ENCODE results near the gene SEMA3G. TPM values are rescaled to one million over a fixed set of nuclear protein-coding genes. Genes with fewer than 3 reads are reported as not detected.
A peak's percentile ranks its signal among the peaks of the same experiment; 100 is the strongest.

Gene SEMA3G
- total and polyA plus RNA-seq, 5 donors, result 4.7 to 13.1 (median 8.8) TPM

DNA sequence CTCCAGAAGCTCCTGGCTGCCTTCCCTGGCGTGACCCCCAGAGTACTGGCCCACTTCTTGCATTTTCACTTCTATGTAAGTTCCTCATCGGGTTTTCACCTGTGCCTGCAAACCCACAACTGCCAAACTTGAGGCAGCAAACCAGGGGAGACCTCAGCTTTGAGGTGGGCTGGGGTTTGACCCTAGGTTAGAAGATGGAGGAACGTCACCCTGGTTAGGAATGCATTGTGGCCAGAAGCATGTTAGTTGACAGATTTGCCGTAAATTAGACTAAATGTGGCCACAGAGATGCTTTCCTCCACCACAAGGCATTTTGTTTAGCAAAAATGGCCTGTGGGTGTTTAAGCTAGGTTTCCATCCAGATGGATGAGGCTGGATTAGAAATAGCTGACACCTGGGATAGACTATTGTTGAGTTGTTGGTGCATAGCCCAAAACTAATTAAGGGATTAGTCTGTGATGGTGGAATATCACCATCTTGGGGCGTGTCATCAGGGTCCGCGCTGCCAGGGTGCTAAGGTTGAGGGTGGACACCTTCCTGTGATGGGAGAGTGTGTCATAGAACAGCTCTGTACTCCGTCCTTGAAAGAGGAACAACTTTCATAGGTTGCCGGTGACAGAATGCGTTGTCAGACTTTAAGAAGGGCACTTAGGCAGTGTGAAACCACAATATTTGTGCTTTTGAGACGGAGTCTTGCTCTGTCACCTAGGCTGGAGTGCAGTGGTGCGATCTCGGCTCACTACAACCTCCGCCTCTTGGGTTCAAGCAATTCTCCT lies 14.1 kb upstream of the SEMA3G start:
- 93% methylated on average over 14 of the region's 14 CpGs for WGBS
- ATAC-seq (no peak), DNase-seq (peak in 1 of 3 donors; percentile 19)
- Histone ChIP-seq H3K27ac (ENCODE audit: low read length) (no peak overlapping the region), H3K9me3 (ENCODE audit: control insufficient read depth, low read length) (no peaks in the 10 kb centered on the region), H3K27me3 (ENCODE audit: control insufficient read depth, insufficient read depth) (no peaks in the 10 kb centered on the region), H3K4me3 (ENCODE audit: low read length) (no peak overlapping the region), H3K4me1 (ENCODE audit: control insufficient read depth, insufficient read depth, low read length) (peaks cover 9% of the 10 kb centered on the region)
- intact Hi-C loops (cut with DNase I), result no loop called here

DNA sequence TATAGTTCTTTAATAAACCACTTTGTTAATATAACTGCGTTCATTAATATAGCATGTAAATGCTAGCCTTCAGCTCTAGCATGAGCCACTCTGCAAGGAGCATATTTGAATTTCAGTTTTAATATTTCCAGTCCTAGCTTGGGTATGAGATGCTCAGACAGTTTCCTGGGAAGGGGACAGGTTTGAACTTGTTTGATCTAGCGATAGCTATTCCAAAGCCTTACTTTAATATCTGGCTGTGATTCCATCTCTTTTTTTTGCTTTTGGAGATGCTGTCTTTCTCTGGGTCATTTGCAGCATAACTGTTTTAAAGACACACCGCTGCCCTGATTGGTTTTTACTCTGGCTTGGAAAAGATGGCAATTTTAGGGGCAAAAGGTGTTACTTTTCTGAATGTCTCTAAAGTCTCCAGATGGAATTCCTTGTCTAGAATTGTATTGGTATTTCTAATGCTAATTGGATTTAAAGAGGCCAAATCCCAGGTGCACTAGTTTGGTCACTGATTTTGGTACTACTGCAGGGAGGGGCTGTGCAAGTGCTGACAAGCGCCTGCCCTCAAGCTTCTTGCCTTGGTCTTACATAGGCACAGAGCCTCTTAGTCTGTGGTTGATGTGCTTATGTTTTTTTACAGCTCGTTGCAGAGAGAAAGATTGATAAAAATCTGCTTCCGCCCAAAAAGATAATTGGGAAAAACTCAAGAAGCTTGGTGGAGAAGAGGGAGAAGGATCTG lies 13.3 kb upstream of the SEMA3G start:
- Histone ChIP-seq H3K27ac (ENCODE audit: low read length) (no peak overlapping the region), H3K4me1 (ENCODE audit: control insufficient read depth, insufficient read depth, low read length) (peaks cover 9% of the 10 kb centered on the region), H3K4me3 (ENCODE audit: low read length) (no peak overlapping the region), H3K27me3 (ENCODE audit: control insufficient read depth, insufficient read depth) (no peaks in the 10 kb centered on the region), H3K9me3 (ENCODE audit: control insufficient read depth, low read length) (no peaks in the 10 kb centered on the region)
- DNase-seq (no peak), ATAC-seq (no peak)
- intact Hi-C loops (cut with DNase I), result no loop called here
- 75% methylated on average over 6 of the region's 6 CpGs for WGBS

DNA sequence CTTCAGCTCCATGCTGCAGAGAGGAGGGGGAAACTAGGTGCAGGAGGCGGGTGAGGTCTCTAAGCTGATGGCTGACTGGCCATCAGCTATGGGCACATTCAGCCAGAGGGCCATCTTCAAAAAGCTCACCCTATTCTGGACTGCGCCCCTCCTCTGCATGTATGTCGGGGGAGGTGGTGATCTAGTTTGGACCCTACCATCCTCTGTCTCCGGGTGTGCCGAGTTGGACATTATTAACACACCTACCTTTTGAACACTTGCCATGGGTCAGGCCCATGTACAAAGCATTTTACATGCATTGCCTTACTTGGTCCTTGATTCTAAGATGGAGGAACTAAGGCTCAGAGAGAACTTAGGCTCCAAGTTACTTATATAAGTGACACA lies 11.9 kb upstream of the SEMA3G start:
- H3K4me1 ChIP-seq (ENCODE audit: control insufficient read depth, insufficient read depth, low read length), result peaks cover 9% of the 10 kb centered on the region
- WGBS, result 69% methylated on average over 5 of the region's 5 CpGs
- DNase-seq, result no peak
- intact Hi-C loops (cut with DNase I), result no loop called here
- no peak overlapping the region for H3K4me3 ChIP-seq (ENCODE audit: low read length)
- no peaks in the 10 kb centered on the region for H3K27me3 ChIP-seq (ENCODE audit: control insufficient read depth, insufficient read depth)
- H3K27ac ChIP-seq (ENCODE audit: low read length), result no peak overlapping the region
- no peak for ATAC-seq
- H3K9me3 ChIP-seq (ENCODE audit: control insufficient read depth, low read length), result no peaks in the 10 kb centered on the region

DNA sequence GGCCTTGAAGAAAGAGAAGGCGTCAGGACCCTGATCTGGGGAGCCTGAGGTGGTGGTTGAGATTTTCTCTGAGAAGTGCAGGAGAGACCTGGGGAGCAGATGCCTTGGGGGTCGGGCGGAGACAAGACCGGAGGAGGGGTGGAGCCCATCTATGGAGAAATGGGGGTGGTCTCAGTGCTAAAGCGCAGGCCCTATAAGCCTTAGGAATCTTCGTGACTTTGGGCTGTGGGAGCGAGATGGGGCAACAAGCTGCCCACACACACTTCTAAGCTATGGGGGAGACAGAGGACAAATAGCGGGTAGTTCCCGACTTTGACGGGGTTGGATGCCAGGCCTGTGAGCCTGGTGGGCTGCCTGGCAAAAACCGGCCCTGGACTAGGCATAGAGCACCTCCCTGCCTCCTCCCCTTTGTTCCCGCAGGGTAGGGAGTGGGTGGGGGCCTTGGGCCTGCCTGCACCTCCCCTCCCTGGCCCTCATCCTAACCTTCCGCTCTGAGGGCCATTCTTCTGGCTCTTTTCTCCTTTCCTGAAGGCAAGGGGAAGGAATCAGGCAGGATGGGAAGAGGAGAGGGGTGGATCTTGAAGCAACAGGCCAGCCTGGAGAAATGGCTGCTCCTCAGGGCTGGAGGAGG lies 11.4 kb upstream of the SEMA3G start:
- Histone ChIP-seq H3K9me3 (ENCODE audit: control insufficient read depth, low read length) (no peaks in the 10 kb centered on the region), H3K27me3 (ENCODE audit: control insufficient read depth, insufficient read depth) (no peaks in the 10 kb centered on the region), H3K4me3 (ENCODE audit: low read length) (peak overlapping the region; percentile 85), H3K4me1 (ENCODE audit: control insufficient read depth, insufficient read depth, low read length) (peaks cover 9% of the 10 kb centered on the region), H3K27ac (ENCODE audit: low read length) (peak overlapping the region; percentile 81)
- intact Hi-C loops (cut with DNase I), result no loop called here
- DNase-seq, result peak in 2 of 3 donors; percentile 77 to 79
- WGBS, result 7% methylated on average over 13 of the region's 13 CpGs
- ATAC-seq, result peak; percentile 20 to 61

DNA sequence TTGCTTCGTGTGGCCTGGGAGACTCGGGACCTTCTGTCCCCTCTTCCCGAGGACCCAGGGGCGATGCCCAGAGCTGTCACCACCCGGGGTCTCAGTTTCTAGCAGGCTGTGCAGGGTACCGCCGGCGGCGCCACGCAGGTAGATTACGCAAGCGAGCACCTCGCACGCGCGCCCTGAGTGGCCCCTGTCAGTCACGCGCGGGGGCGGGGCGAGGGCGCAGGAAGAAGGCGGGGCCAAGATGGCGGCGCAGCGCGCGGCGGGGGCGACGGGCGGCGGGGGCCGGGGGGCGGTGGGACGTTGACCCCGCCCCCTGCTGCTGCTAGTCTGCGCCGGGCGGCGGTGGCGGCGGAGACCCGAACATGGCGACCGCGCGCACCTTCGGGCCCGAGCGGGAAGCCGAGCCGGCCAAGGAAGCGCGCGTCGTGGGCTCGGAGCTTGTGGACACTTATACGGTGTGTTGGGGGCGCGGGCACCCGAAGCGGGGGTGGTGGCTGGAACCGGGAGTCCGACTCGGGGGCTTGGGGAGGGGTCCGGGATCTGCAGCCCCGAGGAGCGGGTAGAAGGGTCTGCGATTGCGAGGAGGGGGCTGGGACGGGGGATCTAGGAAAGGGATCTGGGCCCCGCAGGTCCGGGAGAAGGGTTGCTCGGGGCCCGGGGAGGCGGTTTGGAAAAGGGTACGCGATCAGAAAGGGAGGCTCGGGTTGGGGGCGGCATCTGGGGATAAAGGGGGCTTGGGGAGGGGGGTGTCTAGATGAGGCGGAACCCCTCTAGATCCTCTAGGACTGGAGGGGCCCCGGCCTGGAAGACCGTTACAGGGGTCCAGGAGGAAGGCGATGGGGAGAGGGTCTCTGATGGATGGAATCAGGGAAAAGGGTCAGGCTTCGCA lies 10.6 kb upstream of the SEMA3G start, which contains the start of gene NISCH:
NISCH (plus strand) TSS at position 322 of the 886 bp plus-strand sequence; CDS start at position 360, 38 bp downstream.
- under 1% methylated on average over 86 of the region's 86 CpGs for WGBS
- peak within 1 kb of the TSS; percentile 85 for H3K4me3 ChIP-seq (ENCODE audit: low read length)
- intact Hi-C loops (cut with DNase I), result no loop called here
- H3K4me1 ChIP-seq (ENCODE audit: control insufficient read depth, insufficient read depth, low read length), result peaks cover 9% of the 10 kb centered on the region
- peak within 1 kb of the TSS; percentile 95 for H3K27ac ChIP-seq (ENCODE audit: low read length)
- DNase-seq (peak; percentile 91 to 97 (median 97)), ATAC-seq (peak; percentile 68 to 72)
- H3K9me3 ChIP-seq (ENCODE audit: control insufficient read depth, low read length), result no peaks in the 10 kb centered on the region
- H3K27me3 ChIP-seq (ENCODE audit: control insufficient read depth, insufficient read depth), result no peaks in the 10 kb centered on the region

DNA sequence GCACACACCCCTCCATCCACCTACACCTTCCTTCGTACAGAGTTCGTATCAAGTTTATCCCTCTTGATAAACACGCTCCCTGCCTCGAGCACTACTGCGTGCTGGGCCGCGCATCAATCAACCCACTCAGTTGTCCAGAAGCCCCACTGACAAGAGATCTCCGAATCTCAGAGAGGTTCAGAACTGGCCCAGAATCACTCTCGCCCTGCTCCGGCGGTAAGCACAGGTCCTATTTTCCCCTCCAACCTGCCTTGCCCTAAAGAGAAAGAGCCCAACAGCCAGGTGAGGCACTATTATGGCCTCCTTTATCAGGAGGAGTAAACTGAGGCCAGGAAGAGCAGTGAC lies 10.0 kb upstream of the SEMA3G start:
- WGBS, result 33% methylated on average over 11 of the region's 11 CpGs

DNA sequence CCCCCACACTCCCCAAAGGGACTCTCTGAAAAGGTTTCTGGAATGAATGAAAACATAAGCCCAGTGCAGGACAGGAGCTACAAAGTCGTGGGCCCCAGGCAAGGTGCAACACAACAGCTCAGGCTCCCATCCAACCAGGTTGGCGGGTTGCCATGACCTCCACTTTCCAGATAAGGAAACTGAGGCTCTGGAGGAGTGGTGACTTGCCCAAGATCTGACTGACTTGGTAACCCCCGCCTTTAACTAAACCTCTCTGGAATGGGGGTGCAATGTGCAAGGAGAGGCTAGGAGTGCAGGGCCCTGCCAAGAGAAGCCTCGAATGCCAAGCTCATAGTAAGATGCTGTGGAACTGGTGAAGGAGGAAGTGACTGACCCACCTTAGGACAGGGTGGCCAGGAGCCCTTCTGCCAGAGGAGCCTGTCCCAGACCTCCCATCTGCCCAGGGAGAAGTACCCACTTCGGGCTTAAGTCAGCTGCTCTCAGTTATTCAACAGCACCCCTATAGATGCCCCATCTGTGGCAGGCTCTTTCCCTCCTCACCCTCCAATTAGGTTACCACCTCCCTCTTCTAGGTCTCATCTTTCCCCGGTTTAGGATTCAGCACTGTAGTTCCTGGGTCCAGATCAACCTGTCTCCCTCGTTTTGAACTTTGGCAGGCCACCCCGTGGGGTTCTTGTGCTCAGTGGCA lies 9.5 kb upstream of the SEMA3G start:
- WGBS, result 49% methylated on average over 8 of the region's 8 CpGs

More for the DNA sequence above, 10.0 kb upstream of the SEMA3G start:
- DNase-seq (no peak), ATAC-seq (no peak)
- intact Hi-C loops (cut with DNase I), result no loop called here
- no peaks in the 10 kb centered on the region for H3K27me3 ChIP-seq (ENCODE audit: control insufficient read depth, insufficient read depth)
- peak overlapping the region; percentile 95 for H3K27ac ChIP-seq (ENCODE audit: low read length)
- peak overlapping the region; percentile 85 for H3K4me3 ChIP-seq (ENCODE audit: low read length)
- no peaks in the 10 kb centered on the region for H3K9me3 ChIP-seq (ENCODE audit: control insufficient read depth, low read length)
- peaks cover 9% of the 10 kb centered on the region for H3K4me1 ChIP-seq (ENCODE audit: control insufficient read depth, insufficient read depth, low read length)

DNA sequence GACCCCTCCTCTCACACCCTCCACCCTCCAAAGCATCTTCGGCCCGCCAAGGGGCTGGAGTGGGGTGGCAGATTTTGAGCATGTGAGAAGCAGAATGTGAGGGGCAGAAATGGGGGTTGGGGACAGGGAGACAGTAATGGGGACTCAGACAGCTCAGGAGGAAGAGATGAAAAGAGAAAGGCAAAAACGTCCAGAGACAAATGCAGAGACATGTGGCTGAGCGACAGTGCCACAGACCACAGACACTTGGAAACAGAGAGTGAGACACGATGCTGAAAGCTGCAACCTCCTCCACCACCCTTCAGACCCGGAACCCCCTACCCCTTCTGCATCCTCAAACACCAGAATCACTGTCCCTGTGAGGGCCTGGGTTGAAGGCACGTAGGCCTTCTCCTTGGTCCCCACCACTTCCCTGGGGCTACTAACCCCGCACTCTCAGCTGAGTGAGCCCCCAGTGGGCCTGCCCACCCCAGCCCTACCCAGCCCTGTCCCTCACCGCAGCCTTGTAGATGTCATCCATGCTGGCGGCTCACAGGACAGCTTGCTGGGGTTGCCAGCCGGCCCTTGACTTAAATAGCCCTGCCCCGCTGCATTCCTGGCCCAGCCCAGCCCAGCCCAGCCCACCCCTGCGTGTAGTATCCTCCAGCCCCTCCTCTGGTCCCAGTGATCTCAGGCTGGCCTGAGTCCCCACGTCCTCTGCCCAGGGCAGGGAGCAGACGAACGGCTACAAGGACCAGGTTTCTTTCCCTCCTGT lies 8.8 kb upstream of the SEMA3G start, which contains the start of gene TNNC1:
TNNC1 (minus strand) TSS at position 546 of the 754 bp plus-strand sequence; CDS start at position 520, 26 bp downstream.
- ATAC-seq (peak; percentile 38 to 49), DNase-seq (peak; percentile 59 to 85 (median 79))
- intact Hi-C loops (cut with DNase I), result no loop called here
- H3K27ac ChIP-seq (ENCODE audit: low read length), result peak within 1 kb of the TSS; percentile 95
- H3K9me3 ChIP-seq (ENCODE audit: control insufficient read depth, low read length), result no peaks in the 10 kb centered on the region
- peaks cover 9% of the 10 kb centered on the region for H3K4me1 ChIP-seq (ENCODE audit: control insufficient read depth, insufficient read depth, low read length)
- no peaks in the 10 kb centered on the region for H3K27me3 ChIP-seq (ENCODE audit: control insufficient read depth, insufficient read depth)
- peak within 1 kb of the TSS; percentile 85 for H3K4me3 ChIP-seq (ENCODE audit: low read length)
- WGBS, result 47% methylated on average over 16 of the region's 16 CpGs

More for the DNA sequence above, 9.5 kb upstream of the SEMA3G start:
- Histone ChIP-seq H3K27ac (ENCODE audit: low read length) (peak overlapping the region; percentile 95), H3K27me3 (ENCODE audit: control insufficient read depth, insufficient read depth) (no peaks in the 10 kb centered on the region), H3K9me3 (ENCODE audit: control insufficient read depth, low read length) (no peaks in the 10 kb centered on the region), H3K4me3 (ENCODE audit: low read length) (peak overlapping the region; percentile 85), H3K4me1 (ENCODE audit: control insufficient read depth, insufficient read depth, low read length) (peaks cover 9% of the 10 kb centered on the region)
- ATAC-seq (no peak), DNase-seq (peak in 2 of 3 donors; percentile 78 to 79)
- intact Hi-C loops (cut with DNase I), result no loop called here

DNA sequence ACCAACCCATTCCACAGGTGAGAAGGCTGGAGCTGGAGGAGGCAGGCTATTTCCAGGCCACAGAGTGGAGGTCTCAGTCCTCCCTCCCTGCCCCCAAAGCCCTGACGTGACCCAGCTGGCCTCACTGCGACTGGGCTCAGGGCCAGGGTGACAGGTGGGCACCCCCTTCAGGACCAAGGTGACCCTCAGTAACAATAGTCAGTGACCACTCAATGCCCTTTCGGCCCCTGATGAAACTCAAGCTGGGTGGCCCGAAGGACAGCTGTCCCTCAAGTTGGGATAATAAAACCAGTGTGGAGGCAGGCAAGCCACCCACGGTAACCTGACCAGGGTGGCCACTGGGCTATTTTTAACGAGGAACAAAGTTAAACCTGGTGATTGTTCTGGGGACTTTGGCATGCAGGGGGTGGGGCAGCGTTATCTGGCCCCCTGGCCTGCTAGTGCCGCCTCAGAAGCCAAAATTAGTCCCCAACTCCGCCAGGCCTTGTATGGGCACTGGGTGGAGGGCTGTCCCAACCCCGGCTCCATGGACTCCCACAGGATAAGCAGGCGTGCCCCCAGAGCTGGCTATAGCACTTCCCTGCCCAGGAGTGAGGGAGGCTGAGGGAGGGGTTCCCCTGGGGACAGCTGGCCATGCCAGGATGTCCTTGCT lies 7.8 kb upstream of the SEMA3G start:
- DNase-seq, result peak in 2 of 3 donors; percentile 77 to 83
- H3K4me1 ChIP-seq (ENCODE audit: control insufficient read depth, insufficient read depth, low read length), result peaks cover 9% of the 10 kb centered on the region
- intact Hi-C loops (cut with DNase I), result no loop called here
- ATAC-seq, result peak; percentile 35 to 55
- H3K27me3 ChIP-seq (ENCODE audit: control insufficient read depth, insufficient read depth), result no peaks in the 10 kb centered on the region
- 65% methylated on average over 11 of the region's 11 CpGs for WGBS
- H3K27ac ChIP-seq (ENCODE audit: low read length), result peak overlapping the region; percentile 86
- H3K9me3 ChIP-seq (ENCODE audit: control insufficient read depth, low read length), result no peaks in the 10 kb centered on the region
- peak overlapping the region; percentile 36 for H3K4me3 ChIP-seq (ENCODE audit: low read length)

Measured in right cardiac atrium (tissue), 5 donors.